Stimulated activated CD4-positive, alpha-beta T cell treated with anti-CD3 and anti-CD28 coated beads, Interleukin-15, amount 100 ng/mL, for 24 hours (primary cell): ENCODE data around the gene ENOX1.
"Not testable (repeated sequence)": the region's sequence is repeated elsewhere in the genome, so short reads cannot be mapped to it uniquely, and the experiment has no call there.

ENCODE experiments used
- DNase-seq: peaks from one replicate; pipeline ENCODE4 v3.0.0-alpha.2; 2020

Gene ENOX1

GRCh38 chr13:43786766-43787517 is at the start of gene ENOX1:
ENOX1 (minus strand) TSS chr13:43786972.
- peak; percentile 59 for DNase-seq

GRCh38 chr13:43835701-43836100 is 48.9 kb upstream of the ENOX1 start:
- DNase-seq, result no peak

GRCh38 chr13:43831088-43831487 is 44.3 kb upstream of the ENOX1 start:
- DNase-seq, result no peak

- no peak for DNase-seq
Measured at GRCh38 chr13:43830497-43830881, 43.7 kb upstream of the ENOX1 start.

GRCh38 chr13:43824656-43825055 is 37.9 kb upstream of the ENOX1 start:
- not testable (repeated sequence) for DNase-seq

- no peak for DNase-seq
Measured at GRCh38 chr13:43822969-43823368, 36.2 kb upstream of the ENOX1 start.

- no peak for DNase-seq
Measured at GRCh38 chr13:43816401-43816889, 29.7 kb upstream of the ENOX1 start.

- no peak for DNase-seq
Measured at GRCh38 chr13:43815204-43815603, 28.4 kb upstream of the ENOX1 start.

- no peak for DNase-seq
Measured at GRCh38 chr13:43808676-43809075, 21.9 kb upstream of the ENOX1 start.

- no peak for DNase-seq
Measured at GRCh38 chr13:43805681-43806128, 18.9 kb upstream of the ENOX1 start.

GRCh38 chr13:43805071-43805468 is 18.3 kb upstream of the ENOX1 start:
- peak; percentile 35 for DNase-seq

- no peak for DNase-seq
Measured at GRCh38 chr13:43804461-43805070, 17.8 kb upstream of the ENOX1 start.

GRCh38 chr13:43802511-43802910 is 15.7 kb upstream of the ENOX1 start:
- no peak for DNase-seq

GRCh38 chr13:43800828-43801227 is 14.1 kb upstream of the ENOX1 start:
- no peak for DNase-seq

- peak; percentile 18 for DNase-seq
Measured at GRCh38 chr13:43799191-43799590, 12.4 kb upstream of the ENOX1 start.

GRCh38 chr13:43797869-43798268 is 11.1 kb upstream of the ENOX1 start:
- DNase-seq, result no peak

- DNase-seq, result no peak
Measured at GRCh38 chr13:43797159-43797558, 10.4 kb upstream of the ENOX1 start.

GRCh38 chr13:43794416-43794815 is 7.6 kb upstream of the ENOX1 start:
- no peak for DNase-seq

GRCh38 chr13:43792076-43792881 is 5.5 kb upstream of the ENOX1 start:
- DNase-seq, result no peak

GRCh38 chr13:43787997-43788396 is 1.2 kb upstream of the ENOX1 start:
- DNase-seq, result no peak

- no peak for DNase-seq
Measured at GRCh38 chr13:43787518-43787891, 733 bp upstream of the ENOX1 start.

- DNase-seq, result no peak
Measured at GRCh38 chr13:43786472-43786765, 353 bp downstream of the ENOX1 start.

- peak; percentile 42 for DNase-seq
Measured at GRCh38 chr13:43785650-43786471, 911 bp downstream of the ENOX1 start.
